GM23248 (cell line): Measurements from ENCODE around the gene CENPA. TPM values are rescaled to one million over a fixed set of nuclear protein-coding genes. Genes with fewer than 3 reads are reported as not detected.
A peak's percentile ranks its signal among the peaks of the same experiment; 100 is the strongest.
"Not testable (repeated sequence)": the region's sequence is repeated elsewhere in the genome, so short reads cannot be mapped to it uniquely, and the experiment has no call there.

Source experiments
- DNase-seq: peaks from one replicate; pipeline ENCODE4 v3.0.0-alpha.2; 2015
- H2AFZ ChIP-seq: fragments of 200-600 bp; sonication (generic); 2 replicates; pipeline ENCODE4 v1.6.1; 2016; ENCODE audit warnings: antibody characterized with exemption
- H3F3A ChIP-seq: fragments of 200-600 bp; sonication (generic); 2 replicates; pipeline ENCODE4 v1.6.1; 2016; ENCODE audit warnings: mild to moderate bottlenecking, antibody characterized with exemption, mixed run types; ENCODE audit not compliant: insufficient read depth
- H3K27ac ChIP-seq: fragments of 200-600 bp; sonication (generic); 2 replicates; pipeline ENCODE4 v1.5.1; 2016; ENCODE audit warnings: mild to moderate bottlenecking
- H3K27me3 ChIP-seq: fragments of 200-600 bp; sonication (generic); replicated peaks from 2 replicates; pipeline ENCODE4 v1.6.1; 2016; ENCODE audit warnings: mild to moderate bottlenecking; ENCODE audit not compliant: insufficient read depth
- H3K36me3 ChIP-seq: fragments of 200-600 bp; sonication (generic); 2 replicates; pipeline ENCODE4 v1.6.1; 2016; ENCODE audit warnings: low read depth, mild to moderate bottlenecking
- H3K4me1 ChIP-seq: fragments of 200-600 bp; sonication (generic); 2 replicates; pipeline ENCODE4 v1.6.1; 2016; ENCODE audit warnings: mild to moderate bottlenecking; ENCODE audit not compliant: insufficient read depth
- H3K4me2 ChIP-seq: fragments of 200-600 bp; sonication (generic); one replicate; pipeline ENCODE4 v1.6.1; 2016; ENCODE audit warnings: mild to moderate bottlenecking; ENCODE audit not compliant: unreplicated experiment
- H3K4me3 ChIP-seq: fragments of 200-600 bp; sonication (generic); 2 replicates; pipeline ENCODE4 v1.5.1; 2016; ENCODE audit warnings: mild to moderate bottlenecking
- H3K79me2 ChIP-seq: fragments of 200-600 bp; sonication (generic); 2 replicates; pipeline ENCODE4 v1.6.1; 2016; ENCODE audit warnings: mild to moderate bottlenecking; ENCODE audit not compliant: insufficient read depth
- H3K9ac ChIP-seq: fragments of 200-600 bp; sonication (generic); 2 replicates; pipeline ENCODE4 v1.6.1; 2016; ENCODE audit warnings: mild to moderate bottlenecking
- H3K9me2 ChIP-seq: fragments of 200-600 bp; sonication (generic); 2 replicates; pipeline ENCODE4 v1.6.1; 2016; ENCODE audit warnings: mixed run types, mild to moderate bottlenecking, moderate library complexity; ENCODE audit not compliant: insufficient read depth
- H3K9me3 ChIP-seq: fragments of 200-600 bp; sonication (generic); one replicate; pipeline ENCODE4 v1.6.1; 2017; ENCODE audit warnings: low read depth
- H4K20me1 ChIP-seq: fragments of 200-600 bp; sonication (generic); 2 replicates; pipeline ENCODE4 v1.6.0; 2016; ENCODE audit not compliant: insufficient read depth
- EZH2 ChIP-seq: fragments of 200-600 bp; sonication (generic); IDR thresholded peaks from 2 replicates; pipeline ENCODE4 v1.6.1; 2018; ENCODE audit warnings: antibody characterized with exemption, mild to moderate bottlenecking; ENCODE audit not compliant: insufficient read depth, poor library complexity, severe bottlenecking
- EZH2phosphoT487 ChIP-seq: fragments of 200-600 bp; sonication (generic); IDR thresholded peaks from 2 replicates; pipeline ENCODE4 v1.6.1; 2018; ENCODE audit warnings: antibody characterized with exemption, moderate library complexity, mild to moderate bottlenecking, low read depth; ENCODE audit not compliant: insufficient read depth
- WGBS, 2 experiments: methylation state at CpG; one replicate each; pipeline ENCODE4 v1.1.6; 2015 to 2017; ENCODE audit warnings: low lambda C conversion rate in 2 of 2, low coverage in 1 of 2; ENCODE audit errors: missing lambda C conversion rate in 2 of 2; 5-methylcytosine and 5-hydroxymethylcytosine counted together
- in situ Hi-C: fragments of 300-500 bp; cut with MboI; formaldehyde crosslinking; loops from 2 replicates; pipeline ENCODE4 v1.15.0; 2020
- polyA plus RNA-seq: library from polyadenylated mRNA; unstranded; fragments of >200 nt; fragmentation: Nextera tagmentation; extraction: Ambion mirVana; gene quantifications from 2 replicates; pipeline ENCODE4 v1.2.1, GENCODE V29; 2016
- total RNA-seq: library from RNA; depleted of rRNA; stranded (reverse); fragments of >200 nt; shearing (Covaris generic); gene quantifications from 2 replicates; pipeline ENCODE4 v1.2.3, GENCODE V29; 2014

CENPA gene
- total and polyA plus RNA-seq, 2 experiments from 2014 or later: 8.1 to 12.1 TPM

DNA sequence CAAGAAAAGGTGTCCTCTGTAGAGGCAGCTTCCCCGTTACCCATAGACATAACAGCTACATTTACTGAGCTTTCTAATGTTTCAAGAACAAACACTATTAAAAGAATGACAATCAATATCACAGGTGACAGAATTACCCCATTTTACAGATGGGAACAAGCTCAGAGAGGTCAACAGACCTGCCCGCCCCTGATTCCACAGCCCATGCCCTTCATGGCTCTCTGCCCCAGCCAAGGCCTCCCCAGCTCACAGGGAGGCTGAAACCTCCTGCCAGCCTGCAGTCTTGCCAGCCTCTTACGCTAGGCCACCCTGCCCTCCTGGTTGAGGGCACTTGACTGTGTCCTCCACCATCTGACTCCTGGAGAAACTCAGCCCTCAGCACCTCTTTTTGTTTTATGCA is 40.9 kb upstream of the CENPA start:
- Histone ChIP-seq H3K4me3 (no peak overlapping the region), H4K20me1 (no peaks in the 10 kb centered on the region), H3K4me2 (no peak overlapping the region), H3K9me2 (no peaks in the 10 kb centered on the region), H3K9ac (no peak overlapping the region), H2AFZ (no peak overlapping the region), H3K79me2 (no peaks in the 10 kb centered on the region), H3F3A (no peaks in the 10 kb centered on the region), H3K27ac (no peak overlapping the region), H3K27me3 (no peaks in the 10 kb centered on the region), H3K9me3 (no peaks in the 10 kb centered on the region), H3K36me3 (no peaks in the 10 kb centered on the region), H3K4me1 (no peaks in the 10 kb centered on the region)
- TF ChIP-seq EZH2phosphoT487 (no peak), EZH2 (no peak)
- WGBS, 2 experiments: 79 to 80% methylated on average over 3 of the region's 3 CpGs
- in situ Hi-C loops: loop anchor here (5.0 kb wide), 1 partner anchor 143 kb away; no protein-coding TSS in a partner anchor
- DNase-seq: no peak

DNA sequence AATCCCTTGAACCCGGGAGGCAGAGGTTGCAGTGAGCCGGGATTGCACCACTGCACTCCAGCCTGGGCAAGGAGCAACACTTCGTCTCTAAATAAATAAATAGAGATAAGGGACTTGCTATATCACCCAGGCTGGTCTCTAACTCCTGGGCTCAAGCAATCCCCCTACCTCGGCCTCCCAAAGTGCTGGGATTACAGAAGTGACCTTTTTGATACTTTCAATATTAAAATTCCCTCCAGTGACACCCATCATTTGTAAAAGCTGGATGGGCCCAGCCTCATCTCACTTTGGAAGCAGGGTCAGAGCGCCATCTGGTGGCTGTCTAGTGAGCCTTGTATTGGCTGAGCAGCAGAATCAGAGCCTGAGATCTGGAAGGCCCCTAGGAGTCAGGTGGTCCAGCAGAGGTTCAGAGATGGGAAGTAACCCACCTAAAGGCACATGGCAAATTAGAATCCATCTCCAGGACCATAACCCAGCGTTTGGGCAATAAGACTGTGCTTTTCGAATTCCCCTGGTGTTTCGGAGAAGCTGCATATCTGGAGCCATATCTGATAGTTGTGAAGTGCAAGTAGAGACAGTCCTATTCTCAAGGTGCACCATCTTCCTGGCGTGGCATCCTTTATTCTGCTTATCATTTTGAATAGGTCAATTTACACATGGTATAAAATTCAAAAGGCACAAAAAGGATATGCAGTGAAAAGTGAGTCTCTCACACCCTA is 40.1 kb upstream of the CENPA start:
- no peak for TF ChIP-seq EZH2phosphoT487
- TF ChIP-seq EZH2: no peak
- Histone ChIP-seq H3F3A (no peaks in the 10 kb centered on the region), H3K9ac (no peak overlapping the region), H2AFZ (no peak overlapping the region), H3K4me2 (no peak overlapping the region), H3K9me3 (no peaks in the 10 kb centered on the region), H4K20me1 (no peaks in the 10 kb centered on the region), H3K79me2 (no peaks in the 10 kb centered on the region), H3K27me3 (no peaks in the 10 kb centered on the region), H3K4me3 (no peak overlapping the region), H3K36me3 (no peaks in the 10 kb centered on the region), H3K27ac (no peak overlapping the region), H3K4me1 (no peaks in the 10 kb centered on the region), H3K9me2 (no peaks in the 10 kb centered on the region)
- 27 to 28% methylated on average over 9 of the region's 9 CpGs for WGBS, 2 experiments
- in situ Hi-C loops: no loop called here
- DNase-seq: peak; percentile 76

DNA sequence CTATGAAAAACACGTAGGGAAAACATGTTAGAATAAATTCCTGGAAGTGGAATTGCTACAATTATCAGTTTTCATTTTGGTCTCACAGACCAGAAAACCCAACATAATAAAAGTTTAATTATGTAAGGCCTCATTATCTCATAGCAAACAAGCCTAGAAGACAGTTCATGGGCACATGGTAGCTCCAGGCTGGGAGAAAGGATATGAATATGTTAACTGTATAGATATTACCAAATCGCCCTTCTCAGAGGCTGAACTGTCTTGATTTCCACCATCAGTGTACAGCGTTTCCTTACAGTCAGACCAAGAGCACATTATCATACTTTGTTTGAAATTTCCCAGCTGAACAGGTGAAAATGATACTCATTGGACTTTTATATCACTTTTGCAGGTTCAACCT is 38.9 kb upstream of the CENPA start:
- no peaks in the 10 kb centered on the region for H3K27me3 ChIP-seq
- H3K9me2 ChIP-seq: no peaks in the 10 kb centered on the region
- H3K4me1 ChIP-seq: no peaks in the 10 kb centered on the region
- H3K27ac ChIP-seq: no peak overlapping the region
- no peaks in the 10 kb centered on the region for H3F3A ChIP-seq
- TF ChIP-seq EZH2phosphoT487 (no peak), EZH2 (no peak)
- no peak for DNase-seq
- H3K4me3 ChIP-seq: no peak overlapping the region
- 41 to 43% methylated on average over 3 of the region's 3 CpGs for WGBS, 2 experiments
- no peaks in the 10 kb centered on the region for H3K9me3 ChIP-seq
- H4K20me1 ChIP-seq: no peaks in the 10 kb centered on the region
- in situ Hi-C loops: no loop called here
- H3K79me2 ChIP-seq: no peaks in the 10 kb centered on the region
- H3K36me3 ChIP-seq: no peaks in the 10 kb centered on the region
- no peak overlapping the region for H3K9ac ChIP-seq
- no peak overlapping the region for H2AFZ ChIP-seq
- no peak overlapping the region for H3K4me2 ChIP-seq

DNA sequence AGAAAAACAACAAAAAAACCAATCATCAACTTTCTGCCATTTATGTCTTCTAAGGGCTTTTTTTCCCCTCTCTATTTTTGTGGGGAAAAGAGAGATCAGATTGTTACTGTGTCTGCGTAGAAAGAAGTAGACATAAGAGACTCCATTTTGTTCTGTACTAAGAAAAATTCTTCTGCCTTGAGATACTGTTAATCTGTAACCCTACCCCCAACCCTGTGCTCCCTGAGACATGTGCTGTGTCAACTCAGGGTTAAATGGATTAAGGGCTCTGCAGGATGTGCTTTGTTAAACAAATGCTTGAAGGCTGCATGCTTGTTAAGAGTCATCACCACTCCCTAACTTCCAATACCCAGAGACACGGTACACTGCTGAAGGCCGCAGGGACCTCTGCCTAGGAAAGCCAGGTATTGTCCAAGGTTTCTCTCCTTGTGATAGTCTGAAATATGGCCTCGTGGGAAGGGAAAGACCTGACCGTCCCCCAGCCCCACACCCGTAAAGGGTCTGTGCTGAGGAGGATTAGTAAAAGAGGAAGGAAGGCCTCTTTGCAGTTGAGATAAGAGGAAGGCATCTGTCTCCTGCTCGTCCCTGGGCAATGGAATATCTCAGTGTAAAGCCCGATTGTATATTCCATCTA is 36.0 kb upstream of the CENPA start:
- WGBS, 2 experiments: 78 to 86% methylated on average over 8 of the region's 8 CpGs
- H2AFZ ChIP-seq, DNase-seq, H3K9me2 ChIP-seq, H3K4me3 ChIP-seq, H3F3A ChIP-seq, in situ Hi-C loops, H3K9ac ChIP-seq, H3K9me3 ChIP-seq, H3K79me2 ChIP-seq, H3K4me2 ChIP-seq, H3K27ac ChIP-seq, H4K20me1 ChIP-seq, H3K27me3 ChIP-seq, H3K36me3 ChIP-seq: not testable (repeated sequence)
- H3K4me1 ChIP-seq: peaks cover 11% of the 10 kb centered on the region

DNA sequence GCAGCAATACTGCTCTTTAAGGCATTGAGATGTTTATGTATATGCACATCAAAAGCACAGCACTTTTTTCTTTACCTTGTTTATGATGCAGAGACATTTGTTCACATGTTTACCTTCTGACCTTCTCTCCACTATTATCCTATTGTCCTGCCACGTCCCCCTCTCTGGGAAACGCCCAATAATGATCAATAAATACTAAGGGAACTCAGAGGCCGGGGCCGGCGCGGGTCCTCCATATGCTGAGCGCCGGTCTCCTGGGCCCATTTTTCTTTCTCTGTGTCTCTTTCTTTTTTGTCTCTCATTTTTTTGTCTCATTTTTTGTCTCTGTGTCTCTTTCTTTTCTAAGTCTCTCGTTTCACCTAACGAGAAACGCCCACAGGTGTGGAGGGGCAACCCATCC is 35.4 kb upstream of the CENPA start:
- H3K27ac ChIP-seq, H3K9me2 ChIP-seq, H3K36me3 ChIP-seq, H3K9ac ChIP-seq, H3K4me2 ChIP-seq, H4K20me1 ChIP-seq, H3K4me3 ChIP-seq, H3K79me2 ChIP-seq, H3F3A ChIP-seq, in situ Hi-C loops, H2AFZ ChIP-seq, H3K27me3 ChIP-seq, H3K9me3 ChIP-seq, DNase-seq: not testable (repeated sequence)
- peaks cover 11% of the 10 kb centered on the region for H3K4me1 ChIP-seq
- WGBS, 2 experiments: 92% methylated on average over 11 of the region's 11 CpGs
